HL-60 (cell line): ENCODE results near the gene ALK.

ENCODE experiments used
- DNase-seq, 2 experiments: peaks; one replicate each; pipeline ENCODE4 v3.0.0-alpha.2; 2010 to 2020; ENCODE audit warnings: low read depth in 1 of 2, low spot score in 1 of 2
- H3K27ac ChIP-seq: fragments of 250-450 bp; sonication (Bioruptor Pico); replicated peaks from 2 replicates; pipeline ENCODE4 v1.5.1; 2020; ENCODE audit warnings: mild to moderate bottlenecking, moderate library complexity
- H3K27me3 ChIP-seq: fragments of 250-450 bp; sonication (Bioruptor Pico); 2 replicates; pipeline ENCODE4 v1.5.1; 2021; ENCODE audit warnings: mild to moderate bottlenecking, moderate library complexity; ENCODE audit not compliant: insufficient read depth, poor library complexity, severe bottlenecking
- H3K4me3 ChIP-seq: replicated peaks from 2 replicates; pipeline ENCODE4 v1.5.1; 2011; ENCODE audit warnings: mild to moderate bottlenecking, control low read depth, low read length; ENCODE audit not compliant: insufficient read depth
- GABPA ChIP-seq: IDR thresholded peaks from 2 replicates; pipeline ENCODE4 v1.6.1; 2012; ENCODE audit warnings: low read depth
- POLR2AphosphoS5 ChIP-seq: IDR thresholded peaks from 2 replicates; pipeline ENCODE4 v1.6.1; 2012; ENCODE audit warnings: low read depth
- SPI1 ChIP-seq: IDR thresholded peaks from 2 replicates; pipeline ENCODE4 v1.6.1; 2012; ENCODE audit warnings: low read depth, mild to moderate bottlenecking, borderline replicate concordance
- TF ChIP-seq, protein P1 (sequence below): IDR thresholded peaks from one replicate; pipeline ENCODE4 v1.5.1; 2011; ENCODE audit warnings: low read length, control low read depth, inconsistent platforms; ENCODE audit not compliant: insufficient read depth
- TF ChIP-seq, protein P2 (sequence below): IDR thresholded peaks from 2 replicates; pipeline ENCODE4 v1.6.1; 2012; ENCODE audit warnings: low read depth; ENCODE audit not compliant: insufficient replicate concordance

Gene ALK

DNA sequence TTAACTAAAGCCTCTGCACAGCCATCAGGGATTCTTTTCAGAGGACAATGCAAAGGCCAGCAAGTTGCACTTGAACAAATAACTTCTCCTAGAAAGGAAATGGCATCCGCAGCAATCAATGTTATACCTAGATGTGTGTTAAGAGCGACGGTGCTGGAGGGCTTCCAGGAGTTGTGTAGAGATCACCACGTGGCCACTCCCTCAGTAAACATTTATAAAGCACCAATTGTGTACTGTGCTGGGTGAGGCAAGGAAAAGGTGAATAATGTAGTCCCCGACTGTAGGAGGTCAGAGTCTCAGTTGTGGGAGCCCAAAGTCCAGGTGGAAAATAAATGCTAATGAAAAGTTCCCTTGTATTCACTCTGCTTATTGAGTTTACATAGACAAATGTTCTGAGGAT, 135.0 kb downstream of the ALK start:
- Histone ChIP-seq H3K27ac (no peak overlapping the region), H3K27me3 (no peaks in the 10 kb centered on the region), H3K4me3 (no peak overlapping the region)
- TF ChIP-seq GABPA (no peak), POLR2AphosphoS5 (no peak), SPI1 (no peak)
- TF ChIP-seq, protein P1, sequence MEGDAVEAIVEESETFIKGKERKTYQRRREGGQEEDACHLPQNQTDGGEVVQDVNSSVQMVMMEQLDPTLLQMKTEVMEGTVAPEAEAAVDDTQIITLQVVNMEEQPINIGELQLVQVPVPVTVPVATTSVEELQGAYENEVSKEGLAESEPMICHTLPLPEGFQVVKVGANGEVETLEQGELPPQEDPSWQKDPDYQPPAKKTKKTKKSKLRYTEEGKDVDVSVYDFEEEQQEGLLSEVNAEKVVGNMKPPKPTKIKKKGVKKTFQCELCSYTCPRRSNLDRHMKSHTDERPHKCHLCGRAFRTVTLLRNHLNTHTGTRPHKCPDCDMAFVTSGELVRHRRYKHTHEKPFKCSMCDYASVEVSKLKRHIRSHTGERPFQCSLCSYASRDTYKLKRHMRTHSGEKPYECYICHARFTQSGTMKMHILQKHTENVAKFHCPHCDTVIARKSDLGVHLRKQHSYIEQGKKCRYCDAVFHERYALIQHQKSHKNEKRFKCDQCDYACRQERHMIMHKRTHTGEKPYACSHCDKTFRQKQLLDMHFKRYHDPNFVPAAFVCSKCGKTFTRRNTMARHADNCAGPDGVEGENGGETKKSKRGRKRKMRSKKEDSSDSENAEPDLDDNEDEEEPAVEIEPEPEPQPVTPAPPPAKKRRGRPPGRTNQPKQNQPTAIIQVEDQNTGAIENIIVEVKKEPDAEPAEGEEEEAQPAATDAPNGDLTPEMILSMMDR, result no peak
- TF ChIP-seq, protein P2, sequence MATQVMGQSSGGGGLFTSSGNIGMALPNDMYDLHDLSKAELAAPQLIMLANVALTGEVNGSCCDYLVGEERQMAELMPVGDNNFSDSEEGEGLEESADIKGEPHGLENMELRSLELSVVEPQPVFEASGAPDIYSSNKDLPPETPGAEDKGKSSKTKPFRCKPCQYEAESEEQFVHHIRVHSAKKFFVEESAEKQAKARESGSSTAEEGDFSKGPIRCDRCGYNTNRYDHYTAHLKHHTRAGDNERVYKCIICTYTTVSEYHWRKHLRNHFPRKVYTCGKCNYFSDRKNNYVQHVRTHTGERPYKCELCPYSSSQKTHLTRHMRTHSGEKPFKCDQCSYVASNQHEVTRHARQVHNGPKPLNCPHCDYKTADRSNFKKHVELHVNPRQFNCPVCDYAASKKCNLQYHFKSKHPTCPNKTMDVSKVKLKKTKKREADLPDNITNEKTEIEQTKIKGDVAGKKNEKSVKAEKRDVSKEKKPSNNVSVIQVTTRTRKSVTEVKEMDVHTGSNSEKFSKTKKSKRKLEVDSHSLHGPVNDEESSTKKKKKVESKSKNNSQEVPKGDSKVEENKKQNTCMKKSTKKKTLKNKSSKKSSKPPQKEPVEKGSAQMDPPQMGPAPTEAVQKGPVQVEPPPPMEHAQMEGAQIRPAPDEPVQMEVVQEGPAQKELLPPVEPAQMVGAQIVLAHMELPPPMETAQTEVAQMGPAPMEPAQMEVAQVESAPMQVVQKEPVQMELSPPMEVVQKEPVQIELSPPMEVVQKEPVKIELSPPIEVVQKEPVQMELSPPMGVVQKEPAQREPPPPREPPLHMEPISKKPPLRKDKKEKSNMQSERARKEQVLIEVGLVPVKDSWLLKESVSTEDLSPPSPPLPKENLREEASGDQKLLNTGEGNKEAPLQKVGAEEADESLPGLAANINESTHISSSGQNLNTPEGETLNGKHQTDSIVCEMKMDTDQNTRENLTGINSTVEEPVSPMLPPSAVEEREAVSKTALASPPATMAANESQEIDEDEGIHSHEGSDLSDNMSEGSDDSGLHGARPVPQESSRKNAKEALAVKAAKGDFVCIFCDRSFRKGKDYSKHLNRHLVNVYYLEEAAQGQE, result no peak
- no peak for DNase-seq

DNA sequence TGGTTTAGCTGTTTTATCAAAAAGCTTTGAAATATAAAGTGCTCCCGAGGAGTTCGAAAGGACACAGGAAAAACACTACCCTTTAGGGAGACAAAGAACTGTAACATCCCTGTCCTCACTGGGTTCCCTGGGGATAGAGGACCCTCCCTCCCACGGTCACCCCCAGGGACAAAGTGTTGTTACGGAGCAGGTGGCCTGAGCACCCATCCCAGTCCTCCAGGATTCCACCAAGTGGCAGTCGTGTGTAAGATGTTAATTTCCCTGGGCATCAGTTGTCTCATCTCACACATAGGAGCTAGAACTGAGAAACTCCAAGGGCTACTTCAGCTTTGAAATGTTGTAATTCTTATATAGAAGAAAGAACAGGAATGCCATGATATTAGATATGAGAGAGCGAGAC, 137.7 kb downstream of the ALK start:
- TF ChIP-seq POLR2AphosphoS5 (no peak), GABPA (no peak), SPI1 (no peak)
- TF ChIP-seq, protein P2, result no peak
- TF ChIP-seq, protein P1, result no peak

DNA sequence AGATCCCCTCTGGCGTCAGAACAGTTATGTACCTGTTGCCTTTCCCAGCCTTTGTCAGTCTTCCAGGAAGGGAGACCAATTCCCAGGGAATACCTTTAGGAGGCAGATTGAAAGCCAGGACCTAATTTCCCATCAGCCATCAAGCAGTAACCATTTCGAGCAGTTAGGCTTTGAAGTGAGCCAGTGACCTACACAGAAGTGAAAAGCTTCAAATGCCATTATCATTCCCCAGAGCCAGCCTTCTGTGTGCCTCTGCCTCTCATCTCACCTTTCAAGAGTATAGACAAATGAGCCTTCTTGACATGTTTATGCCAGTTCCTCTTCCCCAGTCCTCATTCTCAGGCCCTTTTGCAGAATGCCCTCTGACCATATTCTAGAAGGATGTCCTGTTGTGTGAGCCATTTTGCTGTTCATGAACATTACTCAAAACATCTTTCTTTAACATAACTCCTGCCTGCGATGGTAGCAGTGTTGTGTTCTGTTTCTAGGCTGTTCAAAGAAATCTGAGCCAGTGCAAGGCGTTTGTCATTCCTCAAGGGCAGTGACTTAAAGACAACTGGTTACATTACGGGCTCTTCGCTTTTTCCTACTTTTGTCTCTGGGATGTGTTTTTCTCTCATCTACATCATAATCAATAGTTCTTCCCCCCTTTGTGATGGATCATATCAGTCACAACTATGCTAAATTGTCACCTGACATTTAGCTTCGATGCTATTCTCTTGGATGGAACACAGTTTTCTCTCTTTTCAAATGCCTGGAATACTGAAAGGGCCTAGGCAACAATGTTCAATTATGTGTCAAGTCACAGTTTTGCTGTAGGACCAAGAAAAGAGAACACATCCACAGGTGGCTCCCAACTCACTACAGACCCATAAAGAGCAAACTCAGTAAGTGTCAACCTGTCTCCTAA, 138.6 kb downstream of the ALK start:
- no peak for TF ChIP-seq GABPA
- no peak for TF ChIP-seq POLR2AphosphoS5
- TF ChIP-seq, protein P1, result no peak
- no peak for TF ChIP-seq SPI1
- TF ChIP-seq, protein P2, result no peak
- Histone ChIP-seq H3K27ac (no peak overlapping the region), H3K27me3 (no peaks in the 10 kb centered on the region)

More for the DNA sequence above, 137.7 kb downstream of the ALK start:
- H3K27ac ChIP-seq, result no peak overlapping the region
- DNase-seq, result no peak
- H3K27me3 ChIP-seq, result no peaks in the 10 kb centered on the region
- no peak overlapping the region for H3K4me3 ChIP-seq

More for the DNA sequence above, 138.6 kb downstream of the ALK start:
- DNase-seq, result no peak
- no peak overlapping the region for H3K4me3 ChIP-seq
